Ovary (tissue), 9 donors: ENCODE data around the gene HNRNPH3. TPM values are rescaled to one million over a fixed set of nuclear protein-coding genes. Genes with fewer than 3 reads are reported as not detected.

Source experiments
- DNase-seq, 5 donors: peaks; one replicate each; pipeline ENCODE4 v3.0.0-alpha.2; 2019 to 2020
- H3K27ac ChIP-seq, 2 donors: fragments of 200-600 bp; one replicate each; pipeline versions ENCODE4 v1.5.1 to v1.8.0; 2019 to 2022
- H3K27me3 ChIP-seq: fragments of 200-600 bp; one replicate; pipeline ENCODE4 v1.8.0; 2022
- H3K36me3 ChIP-seq: fragments of 200-600 bp; sonication (generic); one replicate; pipeline ENCODE4 v1.5.1; 2019
- H3K4me1 ChIP-seq: one replicate; pipeline ENCODE4 v1.8.1; 2013; ENCODE audit warnings: mild to moderate bottlenecking, moderate library complexity; ENCODE audit not compliant: insufficient read depth
- H3K4me3 ChIP-seq: fragments of 200-600 bp; sonication (generic); one replicate; pipeline ENCODE4 v1.5.1; 2017
- H3K9me3 ChIP-seq, 2 donors: fragments of 200-600 bp in 1 of 2; sonication (generic) in 1 of 2; one replicate each; pipeline versions ENCODE4 v1.5.1 to v1.8.1; 2013 to 2019; ENCODE audit warnings: mild to moderate bottlenecking in 1 of 2, moderate library complexity in 1 of 2
- CTCF ChIP-seq, 3 donors: fragments of 450-650 bp in 2 of 3; fragments of 200-600 bp in 1 of 3; IDR thresholded peaks; one replicate each; pipeline versions ENCODE4 v1.5.1 to v1.8.0; 2016 to 2022; ENCODE audit warnings: antibody characterized with exemption in 3 of 3, mild to moderate bottlenecking in 1 of 3
- EP300 ChIP-seq: sonication (generic); formaldehyde crosslinking; IDR thresholded peaks from one replicate; pipeline ENCODE4 v1.6.1; 2017; ENCODE audit warnings: antibody characterized with exemption
- POLR2A ChIP-seq: fragments of 450-650 bp; IDR thresholded peaks from one replicate; pipeline ENCODE4 v1.6.1; 2017; ENCODE audit warnings: antibody characterized with exemption, mild to moderate bottlenecking, moderate library complexity
- WGBS, 3 donors: extraction: QIAGEN DNeasy Blood & Tissue Kit in 1 of 3; methylation state at CpG; one replicate each; pipeline versions ENCODE4 v1.1.5 to v1.1.7; 2013 to 2017; 5-methylcytosine and 5-hydroxymethylcytosine counted together
- intact Hi-C, 4 donors: fragments of 100-400 bp; cut with DNase I; formaldehyde crosslinking; loops; one replicate each; pipeline versions ENCODE4 v1.11.0 to v1.15.1; 2022 to 2023
- polyA plus RNA-seq, 2 donors: library from polyadenylated mRNA; stranded (reverse); fragments of 200-250 nt in 1 of 2; fragments of 350-450 nt in 1 of 2; fragmentation: Illumina TruSeq in 1 of 2; extraction: RNeasy Lipid Tissue Mini Kit (QIAGEN cat#74804) in 1 of 2; gene quantifications; one replicate each; pipeline ENCODE4 v1.2.3, GENCODE V29; 2013 to 2014
- total RNA-seq, 7 donors: library from RNA; depleted of rRNA in 2 of 7; stranded (reverse); fragments of >200 nt in 2 of 7; fragmentation: NEBNext Ultra II Directional in 3 of 7; extraction: Animal tissue kit (Norgen Biotek cat#: 25700) in 3 of 7; gene quantifications; one replicate each; pipeline versions ENCODE4 v1.1.0 to v1.2.4, GENCODE V29; 2016 to 2023
- donor health status: DM: no; HTN: no; CAD: no; lungs with moderate emphysema.
- donor health status: DM: no; HTN: no; CAD: no.
- donor health status: Bipolar disorder and iron deficiency.
- donor health status: DM: yes; HTN: yes; CAD: no.
- donor health status: DM: no; HTN: no; CAD: no.
- donor health status: DM: yes; HTN: yes; CAD: no.

Gene HNRNPH3
- total and polyA plus RNA-seq, 9 donors = 38.9 to 337 (median 123) TPM

GRCh38 chr10:68329506-68329861 is 2.4 kb upstream of the HNRNPH3 start:
- DNase-seq = no peak
- H3K27ac ChIP-seq = no peak overlapping the region
- peaks cover 7% of the 10 kb centered on the region for H3K4me1 ChIP-seq
- no peaks in the 10 kb centered on the region for H3K9me3 ChIP-seq
- TF ChIP-seq CTCF (IDR thresholded peaks at IDR 0.05) = no peak
- no peak overlapping the region for H3K4me3 ChIP-seq
- H3K27me3 ChIP-seq = no peaks in the 10 kb centered on the region
- no peaks in the 10 kb centered on the region for H3K36me3 ChIP-seq
- intact Hi-C loops = loop anchor here in 1 of 4 donors (10.0 kb wide), 1 partner anchor 475 kb away; no protein-coding TSS in a partner anchor
- 98 to 100% (median 100%) methylated on average over 1 of the region's 1 CpG for WGBS, 3 donors

- TF ChIP-seq POLR2A (no peak), EP300 (no peak), CTCF (IDR thresholded peaks at IDR 0.05) (no peak)
- peak; percentile 46 to 63 (median 60) for DNase-seq
- Histone ChIP-seq H3K27me3 (no peaks in the 10 kb centered on the region), H3K9me3 (no peaks in the 10 kb centered on the region), H3K4me3 (peak overlapping the region; percentile 88), H3K4me1 (peaks cover 9% of the 10 kb centered on the region), H3K27ac (peak overlapping the region; percentile 92 to 94), H3K36me3 (no peaks in the 10 kb centered on the region)
- WGBS, 3 donors = 6 to 19% (median 13%) methylated on average over 29 of the region's 29 CpGs
- intact Hi-C loops = loop anchor here in 2 of 4 donors (10.0 kb wide), 3 partner anchors 116 to 486 kb away; partner anchors contain the start of gene CCAR1 (in 1 of the 2)
Measured at GRCh38 chr10:68330852-68331454, 911 bp upstream of the HNRNPH3 start.

- Histone ChIP-seq H3K4me1 (peaks cover 13% of the 10 kb centered on the region), H3K4me3 (peak within 1 kb of the TSS; percentile 88), H3K27me3 (no peaks in the 10 kb centered on the region), H3K27ac (peak within 1 kb of the TSS; percentile 89 to 94), H3K36me3 (no peaks in the 10 kb centered on the region), H3K9me3 (no peaks in the 10 kb centered on the region)
- peak; percentile 73 to 80 (median 77) for DNase-seq
- intact Hi-C loops = loop anchor here in 2 of 4 donors (10.0 kb wide), 3 partner anchors 118 to 488 kb away; partner anchors contain the start of gene CCAR1 (in 1 of the 2)
- 0% methylated on average over 50 to 51 of the region's 51 CpGs for WGBS, 3 donors
- peak; percentile 74 for TF ChIP-seq POLR2A
- peak; percentile 25 to 47 (median 46) for TF ChIP-seq CTCF (IDR thresholded peaks at IDR 0.05)
- TF ChIP-seq EP300 = no peak
Measured at GRCh38 chr10:68332259-68333057, 594 bp downstream of the HNRNPH3 start, which contains the start of gene PBLD. TSS of gene PBLD (minus strand) at chr10:68332928. CDS start at chr10:68306844, 26,084 bp downstream.

- Histone ChIP-seq H3K4me1 (peaks cover 15% of the 10 kb centered on the region), H3K27me3 (no peaks in the 10 kb centered on the region), H3K9me3 (no peaks in the 10 kb centered on the region), H3K27ac (peak overlapping the region; percentile 89 to 94), H3K4me3 (peak overlapping the region; percentile 88), H3K36me3 (no peaks in the 10 kb centered on the region)
- TF ChIP-seq EP300 (no peak), POLR2A (no peak), CTCF (IDR thresholded peaks at IDR 0.05) (no peak)
- WGBS, 3 donors = 0 to 1% (median 0%) methylated on average over 10 of the region's 10 CpGs
- intact Hi-C loops = loop anchor here in 2 of 4 donors (10.0 kb wide), 3 partner anchors 118 to 488 kb away; partner anchors contain the start of gene CCAR1 (in 1 of the 2)
- DNase-seq = no peak
Measured at GRCh38 chr10:68333058-68333395, 1.2 kb downstream of the HNRNPH3 start.
